SH-SY5Y (cell line): Measurements from ENCODE around the gene TRIM14.

Experiments
- GATA2 ChIP-seq: IDR thresholded peaks from 2 replicates; pipeline ENCODE4 v1.6.1; 2011; ENCODE audit warnings: mild to moderate bottlenecking, low read depth, low read length
- GATA3 ChIP-seq: IDR thresholded peaks from 2 replicates; pipeline ENCODE4 v1.6.1; 2011; ENCODE audit warnings: low read depth, mild to moderate bottlenecking, low read length, moderate library complexity

DNA sequence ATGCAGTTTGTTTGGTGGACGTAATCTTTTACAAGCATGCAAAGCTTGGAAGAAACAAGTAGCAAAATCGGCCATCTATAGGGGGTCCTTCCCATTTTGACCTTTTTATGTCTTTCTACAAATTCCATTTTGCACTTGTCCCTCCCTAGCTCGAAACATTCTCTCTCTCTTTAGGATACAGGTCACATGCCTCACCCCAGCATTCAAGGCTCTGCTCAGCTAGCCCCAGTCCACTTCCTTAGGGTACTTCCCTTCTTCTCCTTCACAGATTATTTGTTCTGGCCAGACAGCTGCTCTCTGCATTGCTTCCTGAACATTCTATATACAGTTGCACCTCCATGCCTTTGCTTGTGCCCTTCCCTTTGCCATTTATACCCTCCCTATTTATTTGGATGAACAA, 31.7 kb upstream of the TRIM14 start:
- TF ChIP-seq GATA2 (no peak), GATA3 (no peak)
